GM12864 (cell line): ENCODE measurements around the gene MACROD2.
"Not testable (repeated sequence)": the region's sequence is repeated elsewhere in the genome, so short reads cannot be mapped to it uniquely, and the experiment has no call there.

Experiments
- DNase-seq: peaks from one replicate; pipeline ENCODE4 v3.0.0-alpha.2; 2011; ENCODE audit warnings: low read depth
- H3K4me3 ChIP-seq: 2 replicates; pipeline ENCODE4 v1.5.1; 2011; ENCODE audit warnings: mild to moderate bottlenecking, low read depth, low read length, control low read depth
- CTCF ChIP-seq: IDR thresholded peaks from 2 replicates; pipeline ENCODE4 v1.5.1; 2011; ENCODE audit warnings: low read depth, mild to moderate bottlenecking, moderate library complexity, low read length, control low read depth, inconsistent platforms; ENCODE audit errors: missing control alignments

MACROD2 gene

GRCh38 chr20:15185913-15186312 lies 1190.6 kb downstream of the MACROD2 start:
- H3K4me3 ChIP-seq: no peak overlapping the region
- no peak for TF ChIP-seq CTCF
- no peak for DNase-seq

DNA sequence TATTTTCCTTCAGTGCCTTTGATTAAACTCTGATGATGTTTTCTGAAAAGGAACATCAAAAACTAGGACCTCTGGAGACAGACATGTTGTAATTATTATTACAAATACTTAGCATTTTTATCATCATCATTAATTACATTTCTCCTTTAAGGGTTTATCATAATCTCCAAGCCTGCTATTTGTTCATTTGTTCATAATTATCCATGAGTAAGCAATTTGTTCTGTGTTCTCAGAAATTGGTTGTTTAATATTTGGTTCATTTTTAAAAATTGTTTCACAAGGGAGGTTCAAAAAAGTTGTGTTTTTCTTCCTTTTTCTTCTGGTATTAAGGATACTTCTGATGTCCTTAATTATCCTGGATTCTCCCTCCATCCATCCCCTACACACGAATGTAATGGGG lies 1192.3 kb downstream of the MACROD2 start:
- no peak for DNase-seq
- no peak for TF ChIP-seq CTCF
- no peak overlapping the region for H3K4me3 ChIP-seq

DNA sequence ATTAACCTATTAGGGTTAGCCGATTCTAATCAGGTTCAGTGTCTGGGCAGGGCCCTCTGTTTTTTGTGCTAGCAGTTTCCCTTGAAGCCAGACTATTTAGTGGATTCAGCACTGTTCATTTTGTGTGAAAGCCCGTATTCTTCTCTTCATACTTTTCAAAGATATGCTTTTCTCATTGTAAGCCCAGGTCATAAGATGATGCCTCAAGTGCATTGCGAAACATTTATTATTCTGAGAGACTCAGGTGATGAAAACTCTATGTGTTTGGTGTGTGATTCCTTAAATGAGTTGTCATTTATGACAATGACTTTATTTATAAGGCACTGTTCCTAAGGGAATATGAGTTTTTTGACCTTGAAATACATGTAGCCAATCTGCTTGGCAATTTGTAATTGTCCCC lies 1193.1 kb downstream of the MACROD2 start:
- no peak for TF ChIP-seq CTCF
- no peak overlapping the region for H3K4me3 ChIP-seq
- DNase-seq: no peak

- no peak for TF ChIP-seq CTCF
- DNase-seq: no peak
- H3K4me3 ChIP-seq: no peak overlapping the region
Measured at GRCh38 chr20:15191082-15191723, 1195.9 kb downstream of the MACROD2 start.

DNA sequence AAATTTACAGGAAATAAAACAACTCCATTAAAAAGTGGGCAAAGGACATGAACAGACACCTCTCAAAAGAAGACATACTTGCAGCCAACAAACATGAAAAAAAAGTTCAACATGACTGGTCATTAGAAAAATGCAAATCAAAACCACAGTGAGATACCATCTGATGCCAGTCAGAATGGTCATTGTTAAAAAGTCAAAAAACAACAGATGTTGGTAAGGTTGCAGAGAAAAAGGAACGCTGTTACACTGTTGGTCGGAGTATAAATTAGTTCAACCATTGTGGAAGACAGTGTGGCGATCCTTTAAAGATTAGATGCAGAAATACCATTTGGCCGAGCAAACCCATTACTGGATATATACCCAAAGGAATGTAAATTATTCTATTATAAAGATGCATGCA lies 1200.1 kb downstream of the MACROD2 start:
- H3K4me3 ChIP-seq: no peak overlapping the region
- no peak for DNase-seq
- no peak for TF ChIP-seq CTCF

- no peak for TF ChIP-seq CTCF
- no peak for DNase-seq
- H3K4me3 ChIP-seq: no peak overlapping the region
Measured at GRCh38 chr20:15196547-15197255, 1201.4 kb downstream of the MACROD2 start.

DNA sequence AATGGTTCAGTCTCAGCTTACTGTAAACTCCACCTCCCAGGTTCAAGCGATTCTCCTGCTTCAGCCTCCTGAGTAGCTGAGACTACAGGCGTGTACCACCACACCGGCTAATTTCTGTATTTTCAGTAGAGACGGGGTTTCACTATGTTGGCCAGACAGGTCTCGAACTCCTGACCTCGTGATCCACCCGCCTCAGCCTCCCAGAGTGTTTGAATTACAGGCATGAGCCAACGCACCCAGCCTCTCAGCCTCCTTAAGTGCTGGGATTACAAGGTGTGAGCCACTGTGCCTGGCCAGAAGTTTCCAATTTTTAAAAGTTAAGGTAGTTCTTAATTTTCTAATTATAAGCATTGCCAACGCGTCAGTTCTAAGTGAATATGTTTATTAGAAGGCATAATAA lies 1202.7 kb downstream of the MACROD2 start:
- not testable (repeated sequence) for H3K4me3 ChIP-seq, DNase-seq
